Measurements from ENCODE around the gene CDX2. TPM values are rescaled to one million over a fixed set of nuclear protein-coding genes. Genes with fewer than 3 reads are reported as not detected.

The CDX2 gene
- total RNA-seq, 2 experiments from 2014 or later, result not detected

GRCh38 chr13:27952876-27953675 is 16.0 kb downstream of the CDX2 start:
- no TSS peak for BruUV-seq (replicated peaks)
- Histone ChIP-seq H3K36me3 (ENCODE audit: insufficient read depth, low read length) (no peaks in the 10 kb centered on the region), H3K4me3 (ENCODE audit: low read depth, low read length, poor library complexity, severe bottlenecking) (no peak overlapping the region), H3K4me2 (ENCODE audit: low read length) (no peak overlapping the region), H3K4me1 (ENCODE audit: insufficient read depth, low read length, poor library complexity, severe bottlenecking) (no peaks in the 10 kb centered on the region), H3K27ac (ENCODE audit: low read depth, low read length, poor library complexity, severe bottlenecking) (no peak overlapping the region), H3K9me3 (ENCODE audit: low read length) (no peaks in the 10 kb centered on the region), H2AFZ (ENCODE audit: low read length) (no peak overlapping the region), H3K9me2 (ENCODE audit: insufficient read depth, low read length) (no peaks in the 10 kb centered on the region), H4K20me1 (ENCODE audit: insufficient read depth, low read length) (no peaks in the 10 kb centered on the region), H3K79me2 (ENCODE audit: insufficient read depth, low read depth, low read length) (no peaks in the 10 kb centered on the region)
- intact Hi-C loops (cut with micrococcal nuclease; ENCODE audit: unreplicated experiment), result no loop called here
- ChIA-PET POLR2A (interaction anchor here (1.5 kb wide), 1 partner anchor 10 kb away, joined by 3 read pairs; no protein-coding TSS in a partner anchor), CTCF (ENCODE audit: unreplicated experiment) (no interaction called here)
- no peak for TF ChIP-seq EZH2phosphoT487 (IDR thresholded peaks at IDR 0.05; ENCODE audit: borderline replicate concordance, low read depth, low read length)
- no peak for TF ChIP-seq CTCF (conservative IDR thresholded peaks at IDR 0.05; ENCODE audit: low read length)
- DNase-seq (ENCODE audit: low spot score), result no peak

- Histone ChIP-seq H3K4me3 (ENCODE audit: low read depth, low read length, poor library complexity, severe bottlenecking) (no peak overlapping the region), H2AFZ (ENCODE audit: low read length) (no peak overlapping the region)
- BruUV-seq (replicated peaks), result no TSS peak
Measured at GRCh38 chr13:27942972-27943371, 26.1 kb downstream of the CDX2 start.

More at GRCh38 chr13:27942972-27943371, 26.1 kb downstream of the CDX2 start:
- H3K4me2 ChIP-seq (ENCODE audit: low read length), result no peak overlapping the region
- no peaks in the 10 kb centered on the region for H3K9me3 ChIP-seq (ENCODE audit: low read length)
- ChIA-PET CTCF (ENCODE audit: unreplicated experiment) (no interaction called here), POLR2A (no interaction called here)
- no peak for DNase-seq (ENCODE audit: low spot score)
- intact Hi-C loops (cut with micrococcal nuclease; ENCODE audit: unreplicated experiment), result no loop called here
- H3K9me2 ChIP-seq (ENCODE audit: insufficient read depth, low read length), result no peaks in the 10 kb centered on the region
- no peak overlapping the region for H3K27ac ChIP-seq (ENCODE audit: low read depth, low read length, poor library complexity, severe bottlenecking)
- H4K20me1 ChIP-seq (ENCODE audit: insufficient read depth, low read length), result no peaks in the 10 kb centered on the region
- no peaks in the 10 kb centered on the region for H3K79me2 ChIP-seq (ENCODE audit: insufficient read depth, low read depth, low read length)
- no peaks in the 10 kb centered on the region for H3K36me3 ChIP-seq (ENCODE audit: insufficient read depth, low read length)
- TF ChIP-seq CTCF (conservative IDR thresholded peaks at IDR 0.05; ENCODE audit: low read length) (no peak), EZH2phosphoT487 (IDR thresholded peaks at IDR 0.05; ENCODE audit: borderline replicate concordance, low read depth, low read length) (no peak)
- H3K4me1 ChIP-seq (ENCODE audit: insufficient read depth, low read length, poor library complexity, severe bottlenecking), result no peaks in the 10 kb centered on the region

Data from OCI-LY7 (cell line).